HG03196 (cell line): ENCODE measurements around the gene RAPGEF4.

ENCODE experiments used
- ATAC-seq: cut with Tn5 transposase; IDR thresholded peaks from one replicate; pipeline ENCODE4 v1.9.1; 2021; ENCODE audit not compliant: unreplicated experiment

Gene RAPGEF4

DNA sequence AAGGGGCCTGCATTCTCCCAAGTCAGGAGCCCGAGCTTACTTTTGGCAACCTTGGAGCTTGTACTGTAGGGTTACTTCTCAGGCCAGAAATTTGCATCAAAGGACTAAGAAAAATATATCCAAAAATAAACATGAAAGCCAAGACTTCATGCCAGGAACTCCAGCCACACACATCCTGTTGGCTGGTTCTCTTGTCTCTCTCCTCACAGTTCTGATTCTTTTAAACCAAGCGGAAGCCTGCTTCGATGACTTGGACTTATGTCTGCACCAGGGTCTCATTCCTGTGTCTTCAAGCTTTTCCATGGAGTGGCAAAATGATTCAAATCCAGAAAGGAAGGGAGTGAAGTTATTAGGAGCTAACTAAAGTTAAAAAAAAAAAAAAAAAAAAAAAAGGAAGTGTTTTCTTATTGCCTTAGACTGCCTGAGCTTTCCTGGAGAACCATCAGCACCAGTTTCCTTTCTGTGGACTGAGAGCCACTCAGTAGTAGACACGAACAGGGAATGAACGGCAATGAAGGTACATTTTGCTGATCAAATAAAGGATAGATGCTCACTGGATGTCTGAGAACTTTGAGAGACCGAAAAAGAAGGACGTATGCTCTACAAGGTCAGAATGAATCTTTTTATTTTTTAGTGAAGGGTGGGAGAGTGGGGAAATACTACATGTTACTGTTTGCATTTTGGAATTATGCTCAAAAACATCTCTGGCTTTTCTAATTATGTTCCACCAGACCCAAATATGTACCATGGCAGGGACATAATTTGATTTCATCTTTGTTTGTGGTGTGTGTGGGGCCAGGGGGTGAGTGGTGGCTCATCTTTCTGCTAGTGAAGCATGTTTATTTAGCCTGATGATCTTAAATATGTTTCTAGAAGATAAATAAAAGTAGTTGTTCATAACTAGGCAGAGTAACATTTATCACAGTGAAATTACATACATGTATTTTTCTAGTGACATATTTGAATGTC is 86.0 kb downstream of the RAPGEF4 start:
- ATAC-seq: no peak

DNA sequence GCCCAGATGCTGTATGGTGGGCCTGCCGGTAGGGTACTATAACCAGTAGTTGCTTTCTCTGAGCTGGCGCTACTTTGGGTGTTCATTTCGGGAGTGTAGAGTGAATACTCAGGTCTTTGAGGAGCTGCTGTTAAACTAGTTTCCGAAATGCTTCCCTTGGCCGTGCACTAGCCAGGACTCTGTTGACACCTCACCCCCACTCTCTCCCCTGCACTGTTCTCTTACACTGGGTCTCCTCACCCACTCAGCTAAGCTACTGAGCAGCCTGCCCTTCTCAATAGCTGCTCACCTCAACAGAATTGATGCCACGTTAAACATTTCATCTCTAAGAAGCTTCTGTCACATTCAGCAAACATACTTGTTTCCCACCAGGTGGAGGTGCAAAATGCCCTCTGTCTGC is 86.9 kb downstream of the RAPGEF4 start:
- no peak for ATAC-seq

DNA sequence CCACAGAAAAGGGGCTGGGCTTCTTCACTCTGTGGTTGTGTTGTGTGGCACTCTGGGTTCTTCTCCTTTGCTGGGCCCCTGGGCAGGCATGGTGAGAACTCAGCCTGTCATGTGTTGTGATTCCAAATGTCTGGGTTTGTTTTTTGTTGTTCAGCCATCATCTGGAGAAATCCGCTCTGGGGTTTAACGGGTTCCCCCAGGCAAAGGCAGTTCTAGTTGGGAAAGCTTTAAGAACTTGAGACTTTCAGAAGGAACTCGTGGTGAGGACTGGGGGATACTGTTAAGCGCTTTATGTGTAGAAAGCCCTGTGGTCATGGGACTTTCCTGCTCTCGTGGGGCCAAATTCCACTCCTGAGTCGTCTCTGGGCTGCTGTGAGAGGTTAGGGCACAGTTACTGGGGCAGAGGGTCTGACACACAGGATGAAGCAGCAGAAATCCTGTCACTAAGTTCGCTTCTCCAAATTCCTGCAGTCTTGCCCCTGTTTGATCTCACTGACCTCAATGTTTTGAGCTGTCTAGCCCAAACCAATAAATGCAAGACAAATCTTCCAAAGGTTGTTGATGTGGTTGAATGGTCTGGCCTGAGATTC is 87.7 kb downstream of the RAPGEF4 start:
- no peak for ATAC-seq

DNA sequence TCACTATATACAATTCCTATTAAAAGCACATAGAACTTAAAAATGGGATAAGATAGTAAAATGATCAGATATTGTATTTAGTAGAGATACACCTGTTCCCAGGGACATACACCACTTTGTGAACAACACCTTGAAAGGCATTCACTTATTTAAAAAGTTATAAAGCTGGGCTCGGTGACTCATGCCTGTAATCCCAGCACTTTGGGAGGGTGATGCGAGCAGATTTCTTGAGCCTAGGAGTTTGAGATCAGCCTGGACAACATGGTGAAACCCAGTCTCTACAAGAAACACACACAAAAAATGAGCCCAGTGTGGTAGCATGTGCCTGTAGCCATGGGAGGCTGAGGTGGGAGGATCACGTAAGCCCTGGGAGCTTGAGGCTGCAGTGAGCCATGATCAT is 90.9 kb downstream of the RAPGEF4 start:
- no peak for ATAC-seq

DNA sequence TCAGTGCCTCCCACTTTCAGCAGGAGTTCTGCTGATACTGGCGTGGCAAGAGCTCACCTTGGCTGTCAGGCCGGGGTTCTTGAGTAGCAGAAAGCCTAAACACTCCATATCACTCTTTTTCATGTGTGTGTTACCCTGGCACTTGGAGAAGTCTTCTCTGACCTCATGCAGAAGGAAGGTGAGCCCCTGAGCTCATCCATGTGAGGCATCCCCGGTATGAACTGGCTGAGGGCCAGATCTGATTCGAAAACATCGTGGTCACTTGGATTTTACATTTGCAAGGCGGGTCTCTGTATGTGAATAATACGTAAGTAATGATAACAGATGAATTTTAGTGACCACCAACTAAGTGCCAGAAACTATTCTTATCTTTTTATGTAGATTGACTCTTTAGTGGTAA is 93.6 kb downstream of the RAPGEF4 start:
- ATAC-seq: no peak

DNA sequence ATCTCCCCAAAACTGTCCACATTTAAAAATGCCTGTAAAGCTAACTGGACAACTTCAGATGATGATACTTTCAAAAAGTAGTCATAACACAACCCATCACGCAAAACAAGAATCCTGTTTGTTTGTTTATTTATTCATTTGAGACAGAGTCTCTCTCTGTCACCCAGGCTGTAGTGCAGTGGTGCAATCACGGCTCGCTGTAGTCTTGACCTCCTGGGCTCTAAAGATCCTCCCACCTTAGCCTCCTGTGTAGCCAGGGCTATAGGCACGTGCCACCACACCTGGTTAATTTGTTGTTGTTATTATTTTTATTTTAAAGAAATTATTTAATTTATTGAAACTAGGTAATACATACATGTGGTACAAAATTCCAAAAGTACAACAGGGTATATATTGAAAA is 94.8 kb downstream of the RAPGEF4 start:
- ATAC-seq: no peak

DNA sequence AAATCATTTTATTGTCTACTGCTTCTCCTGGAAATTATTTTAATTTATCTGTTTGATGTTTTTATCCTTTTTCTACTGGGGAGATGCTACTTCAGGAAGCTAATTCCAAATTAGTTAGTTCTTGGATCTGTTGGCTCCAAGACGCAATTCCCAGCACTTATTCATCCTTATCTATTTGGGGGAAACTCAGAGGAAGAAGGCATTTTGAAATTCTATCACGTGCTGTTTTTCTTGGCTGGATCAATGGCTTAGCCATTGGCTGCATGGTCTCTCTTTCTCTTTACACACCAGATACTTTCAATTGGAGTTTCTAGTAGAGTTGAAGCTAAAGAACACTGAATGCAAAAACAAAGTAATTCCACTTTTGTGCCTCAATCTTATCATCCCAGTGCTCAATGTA is 98.3 kb downstream of the RAPGEF4 start:
- no peak for ATAC-seq

DNA sequence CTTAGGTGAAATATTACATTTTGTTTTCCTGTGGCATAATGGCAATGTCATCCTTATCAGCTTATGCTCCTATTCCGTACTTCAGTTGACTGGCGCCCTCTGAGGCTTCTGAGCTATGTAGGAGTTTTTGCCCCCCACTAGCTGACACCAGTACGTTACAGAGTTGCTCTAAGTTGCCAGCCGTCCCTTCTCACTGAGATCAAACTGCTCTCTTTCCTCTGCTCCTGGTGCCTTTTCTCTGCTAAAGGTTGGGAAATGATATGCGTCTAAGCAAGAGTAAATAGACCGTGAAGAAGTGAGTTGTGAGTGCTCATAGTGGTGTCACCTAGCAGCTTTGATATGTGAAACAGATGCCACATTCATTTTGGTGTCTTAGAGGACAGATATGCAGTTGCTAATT is 99.2 kb downstream of the RAPGEF4 start:
- ATAC-seq: no peak

DNA sequence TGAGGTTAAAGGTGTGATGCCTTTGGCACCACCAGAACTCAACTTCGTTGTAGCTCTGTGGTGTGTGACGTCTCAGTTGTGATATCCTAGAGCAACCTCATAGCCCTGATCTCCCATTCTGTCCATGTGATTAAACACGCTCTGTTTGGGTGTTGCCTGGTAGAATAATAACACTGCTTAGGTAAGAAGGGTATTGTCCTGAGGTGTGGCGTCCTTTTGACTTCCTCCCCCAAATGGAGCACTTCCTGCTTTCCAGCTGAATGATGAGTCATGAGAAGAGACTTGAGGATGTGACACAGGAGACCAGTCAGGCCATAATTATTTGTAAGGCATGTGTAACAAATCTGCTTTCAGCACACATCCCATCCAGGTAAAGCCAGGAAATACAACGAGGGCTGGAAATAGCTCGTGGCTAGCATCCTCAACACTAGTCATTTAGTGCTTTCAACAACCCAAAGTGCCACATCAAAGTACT is 100.7 kb downstream of the RAPGEF4 start:
- no peak for ATAC-seq

DNA sequence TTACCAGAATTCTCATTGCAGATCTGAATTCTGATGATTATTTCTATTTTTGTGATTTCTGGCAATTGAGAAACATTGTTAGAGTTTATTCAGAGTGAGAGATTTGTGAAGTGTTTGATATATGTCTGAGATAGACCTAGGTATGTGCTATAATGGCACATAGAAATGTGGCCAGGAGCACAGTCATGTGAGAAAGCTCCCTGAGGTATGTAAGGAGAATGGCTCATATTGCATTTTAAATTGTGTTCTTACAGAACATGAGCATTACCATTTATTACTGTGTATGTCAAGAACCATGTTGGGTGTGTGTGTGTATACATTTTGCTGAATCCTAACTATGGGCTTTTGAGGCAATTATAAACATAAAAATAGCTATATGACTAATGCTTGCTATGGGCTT is 101.2 kb downstream of the RAPGEF4 start:
- no peak for ATAC-seq

DNA sequence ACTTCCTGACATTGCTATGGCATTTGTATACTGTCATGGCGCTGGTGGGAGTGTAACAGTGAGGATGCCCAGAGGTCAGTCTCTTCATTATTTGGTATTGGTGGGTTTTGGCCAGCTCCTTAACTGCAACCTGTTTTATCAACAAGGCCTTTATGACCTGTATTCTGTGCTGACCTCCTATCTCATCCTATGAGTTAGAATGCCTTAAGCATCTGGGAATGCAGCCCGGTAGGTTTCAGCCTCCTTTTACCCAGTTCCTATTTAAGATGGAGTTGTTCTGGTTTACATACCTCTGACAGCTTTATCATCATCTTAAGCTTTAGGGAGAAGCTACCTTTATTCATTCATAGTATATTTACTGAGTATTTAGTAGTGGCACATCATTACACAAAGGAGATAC is 103.8 kb downstream of the RAPGEF4 start:
- no peak for ATAC-seq

DNA sequence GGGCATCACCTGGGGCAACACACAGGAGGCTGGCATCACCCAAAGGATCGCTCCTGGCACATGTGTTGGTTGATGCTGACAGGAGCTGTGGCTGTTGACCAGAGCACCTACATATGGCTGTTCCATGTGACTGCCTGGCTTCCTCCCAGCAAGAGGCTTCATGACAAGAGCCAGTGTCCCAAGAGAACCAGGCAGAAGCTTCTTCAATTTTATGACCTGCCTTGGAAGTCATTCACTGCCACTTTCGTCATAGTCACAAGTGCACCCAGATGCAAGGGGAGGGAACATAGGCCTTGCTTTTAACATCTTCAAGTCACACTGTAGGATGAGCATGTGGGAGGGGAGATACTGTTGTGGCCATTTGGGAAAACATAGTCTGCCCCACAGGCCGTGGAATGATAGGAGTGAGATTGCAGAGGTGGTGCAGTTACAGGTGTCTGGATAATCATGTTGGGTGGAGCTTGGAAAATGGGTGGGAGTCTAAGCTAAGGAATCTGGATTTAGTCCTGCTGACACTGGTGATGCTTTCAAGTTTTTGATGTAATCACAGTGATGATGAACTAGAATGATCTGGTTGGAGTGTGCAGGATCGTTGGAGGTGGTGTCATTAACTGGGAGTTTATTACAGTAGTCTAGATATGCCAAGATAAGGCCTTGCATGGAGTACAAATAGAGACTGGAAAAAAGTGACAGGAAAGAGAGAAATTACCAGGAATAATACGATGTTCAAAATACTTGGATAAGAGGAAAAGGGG is 107.0 kb downstream of the RAPGEF4 start:
- no peak for ATAC-seq

DNA sequence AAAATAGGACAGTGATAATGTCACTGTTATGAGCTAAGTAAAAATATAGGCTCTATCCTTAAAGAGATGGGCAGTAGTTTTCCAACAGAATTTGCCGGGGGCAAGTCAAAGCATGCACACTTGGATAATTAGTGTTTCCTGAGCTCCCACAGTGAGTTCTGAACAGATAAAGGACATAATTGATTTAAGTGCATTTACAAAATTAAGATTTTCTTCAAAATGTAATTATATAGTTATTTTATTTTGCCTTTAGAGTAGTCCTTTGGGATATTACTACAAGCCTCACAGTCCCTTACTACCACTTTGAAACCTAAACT is 107.6 kb downstream of the RAPGEF4 start:
- no peak for ATAC-seq

DNA sequence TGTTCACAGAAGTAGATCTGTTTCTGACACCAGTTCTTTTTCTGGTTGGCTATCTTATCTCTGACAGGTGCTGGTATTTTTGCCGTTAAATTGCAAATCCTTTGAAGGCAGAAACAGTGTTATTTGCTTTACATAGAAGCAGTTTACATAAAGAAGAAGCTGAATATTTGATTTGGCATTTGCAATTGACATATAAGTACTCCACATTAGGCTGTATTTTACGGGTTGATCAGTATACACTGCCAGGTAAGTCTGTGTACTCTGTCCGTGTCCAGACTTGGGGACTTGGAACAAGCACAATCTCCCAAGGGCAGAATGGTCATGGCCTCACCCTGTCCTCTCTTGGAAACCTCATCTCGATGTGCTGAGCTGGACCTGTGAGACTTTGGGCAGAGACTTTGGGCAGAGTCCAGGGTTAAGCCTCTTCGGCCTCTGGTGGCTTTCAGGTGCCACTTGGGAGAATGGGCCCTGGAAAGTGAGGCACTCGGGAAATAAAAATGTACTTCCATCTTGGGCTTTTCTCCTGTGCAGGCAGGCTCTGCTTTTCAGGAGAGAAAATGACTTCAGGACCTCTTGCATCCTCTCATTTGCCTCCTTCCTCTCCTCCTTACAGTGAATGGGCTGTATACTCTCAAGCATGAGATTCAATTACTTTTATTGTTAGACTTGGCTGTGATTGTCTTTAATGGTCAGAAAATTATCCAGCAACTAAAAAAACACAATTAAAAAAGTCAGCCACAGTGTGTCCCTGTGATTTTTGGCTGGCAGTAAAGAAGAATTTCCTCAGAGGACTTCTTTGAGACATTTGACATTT is 108.5 kb downstream of the RAPGEF4 start:
- ATAC-seq: no peak

DNA sequence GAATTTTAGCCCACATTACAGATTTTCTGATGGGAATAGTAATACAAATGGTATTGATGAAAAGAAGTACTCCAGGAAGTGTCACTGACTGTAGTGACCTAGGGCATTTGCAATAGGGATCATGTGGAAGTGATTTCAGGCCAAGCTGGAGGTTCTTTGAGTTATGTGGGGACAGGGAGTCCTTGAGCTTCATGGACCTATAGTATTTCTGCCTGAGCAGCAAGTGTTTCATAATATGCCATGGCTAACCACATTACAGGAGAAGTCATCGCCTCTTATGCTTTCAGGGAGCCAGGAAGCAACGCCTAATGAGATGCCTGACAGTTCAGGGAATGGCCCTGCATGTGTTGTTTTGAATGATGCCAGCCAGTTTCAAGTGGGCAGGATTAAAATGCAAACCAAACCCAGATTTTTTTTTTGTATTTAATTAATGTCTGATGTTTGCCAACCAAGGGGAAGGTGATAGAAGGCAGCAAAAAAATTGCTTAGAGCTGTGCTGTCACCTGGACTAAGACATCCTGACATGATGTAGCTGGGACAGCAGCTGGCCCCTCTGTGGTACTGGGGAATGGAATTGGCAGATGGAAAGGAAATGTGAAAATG is 109.5 kb downstream of the RAPGEF4 start:
- ATAC-seq: no peak

DNA sequence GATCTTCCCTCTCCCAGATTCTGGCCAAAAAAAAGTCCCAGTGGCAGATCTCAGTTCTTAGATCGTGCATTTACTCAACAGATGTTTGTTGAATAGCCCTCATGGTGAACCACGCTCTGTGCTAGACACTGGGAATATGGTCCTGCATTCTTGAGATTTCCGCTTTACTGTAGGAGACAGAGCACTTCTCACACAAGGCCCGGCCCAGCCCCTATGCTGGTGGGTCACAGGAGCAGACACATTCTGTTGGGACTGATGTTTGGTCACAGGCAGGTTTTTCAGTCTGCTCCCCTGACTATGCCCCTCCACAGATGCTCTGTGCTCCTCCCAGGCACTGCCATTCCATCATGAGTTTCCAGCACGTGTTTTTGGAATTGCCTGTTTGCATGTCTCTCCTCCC is 110.9 kb downstream of the RAPGEF4 start:
- ATAC-seq: no peak

DNA sequence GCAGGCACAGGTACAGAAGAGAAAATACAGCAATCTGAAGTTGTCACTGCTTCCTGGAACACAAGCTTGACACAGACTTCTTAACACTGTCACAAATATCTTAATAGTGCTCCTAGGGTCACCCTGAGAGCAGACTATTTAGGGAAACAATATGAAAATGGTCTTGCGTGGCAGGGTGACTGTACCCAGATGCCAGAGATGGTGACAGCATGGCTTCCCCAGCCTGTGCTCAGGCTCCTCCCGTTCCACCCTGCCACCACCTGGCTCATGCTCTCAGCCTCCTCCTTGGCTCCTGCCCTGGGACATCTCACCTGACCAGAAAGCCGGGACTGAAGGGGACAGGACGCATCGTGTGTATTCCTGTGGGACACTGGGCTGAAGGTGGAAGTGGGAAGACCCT is 111.5 kb downstream of the RAPGEF4 start:
- no peak for ATAC-seq

DNA sequence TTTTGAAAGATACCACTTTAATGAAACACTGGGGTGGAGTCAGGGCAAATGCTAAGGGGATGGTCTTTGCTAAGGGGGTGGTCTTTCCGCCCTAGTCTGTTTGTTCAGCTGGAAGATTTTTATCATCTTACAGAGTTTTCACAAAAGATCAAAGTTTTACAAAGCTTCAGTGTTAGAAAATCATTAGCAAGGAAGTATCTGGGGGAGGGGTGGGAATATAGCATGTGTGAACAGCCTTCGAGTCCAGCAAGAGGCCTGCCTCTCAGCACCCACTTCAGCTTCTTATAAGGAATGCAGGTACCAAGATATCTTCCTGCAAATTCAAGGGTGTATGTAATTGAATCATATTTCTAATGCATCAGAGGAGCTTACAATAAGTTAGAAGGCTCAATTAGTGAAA is 112.9 kb downstream of the RAPGEF4 start:
- ATAC-seq: no peak

DNA sequence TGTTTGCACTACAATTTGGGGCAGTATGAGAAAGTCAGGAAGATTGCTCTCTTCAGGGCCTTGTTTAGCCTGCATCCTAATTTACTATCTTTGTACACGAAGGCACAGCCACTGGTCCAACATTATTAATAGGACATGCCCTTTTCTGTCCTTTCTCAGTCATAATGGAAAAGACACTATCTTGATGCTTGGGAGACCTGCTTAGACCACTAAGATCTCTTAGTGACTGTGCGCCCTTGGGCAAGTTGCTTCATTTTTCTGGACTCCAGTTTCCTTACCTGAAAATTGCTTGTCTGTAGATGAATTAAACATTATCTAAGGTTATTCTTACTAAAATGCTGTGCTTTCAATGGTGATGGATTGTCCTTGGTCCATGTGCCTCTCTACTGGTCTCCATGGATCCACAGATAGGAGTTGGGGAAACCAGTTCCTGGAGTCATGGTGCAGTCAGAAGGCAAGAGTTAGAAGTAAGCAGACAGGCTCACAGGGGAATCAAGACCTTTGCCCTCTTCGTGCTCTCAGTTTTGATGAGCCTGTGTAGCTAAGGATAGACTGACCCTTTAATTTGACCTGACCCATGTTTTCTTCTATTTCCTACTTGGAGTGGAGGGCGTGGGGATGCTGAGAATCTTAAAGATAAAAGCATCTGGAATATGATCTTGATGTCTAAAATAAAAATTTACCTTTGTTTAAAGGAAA is 114.0 kb downstream of the RAPGEF4 start:
- ATAC-seq: no peak

DNA sequence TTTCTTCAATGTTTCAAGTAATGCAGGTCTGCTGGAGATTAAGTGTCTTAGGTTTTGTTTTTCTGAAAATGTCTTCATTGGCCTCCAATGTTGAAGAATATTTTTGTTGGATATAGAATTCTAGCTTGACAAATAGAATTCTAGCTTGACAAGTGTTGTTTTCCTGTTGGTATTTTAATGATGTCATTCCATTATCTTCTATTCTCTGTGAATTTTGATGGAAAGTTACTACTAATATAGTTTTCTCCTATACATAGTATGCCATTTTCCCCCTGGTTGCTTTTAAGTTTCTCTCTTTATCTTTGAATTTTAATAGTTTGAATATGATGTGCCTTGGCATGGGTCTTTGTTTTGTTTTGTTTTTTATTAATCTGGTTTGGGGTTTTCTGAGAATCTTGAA is 119.9 kb downstream of the RAPGEF4 start:
- no peak for ATAC-seq
